ENCODE data around the gene ZNF358.

ZNF358 gene

GRCh38 chr19:7520131-7521051, 4.5 kb downstream of the ZNF358 start:
- no peak overlapping the region for H3K4me3 ChIP-seq (ENCODE audit: low read length)
- TF ChIP-seq CTCF (conservative IDR thresholded peaks at IDR 0.05; ENCODE audit: low read depth, low read length), result no peak

GRCh38 chr19:7521551-7522071, 5.7 kb downstream of the ZNF358 start:
- peak overlapping the region; percentile 76 for H3K4me3 ChIP-seq (ENCODE audit: low read length)
- no peak for TF ChIP-seq CTCF (conservative IDR thresholded peaks at IDR 0.05; ENCODE audit: low read depth, low read length)
- DNase-seq (ENCODE audit: low read depth), result no peak

More at GRCh38 chr19:7520131-7521051, 4.5 kb downstream of the ZNF358 start:
- DNase-seq (ENCODE audit: low read depth), result no peak

GRCh38 chr19:7522072-7522922, 6.4 kb downstream of the ZNF358 start, which contains the start of gene MCOLN1:
MCOLN1 (plus strand) TSS chr19:7522624; CDS start chr19:7522751, 127 bp downstream.
- no peak for TF ChIP-seq CTCF (conservative IDR thresholded peaks at IDR 0.05; ENCODE audit: low read depth, low read length)
- peak; percentile 76 for DNase-seq (ENCODE audit: low read depth)
- H3K4me3 ChIP-seq (ENCODE audit: low read length), result peak within 1 kb of the TSS; percentile 76

GRCh38 chr19:7522923-7523667, 7.2 kb downstream of the ZNF358 start:
- DNase-seq (ENCODE audit: low read depth), result no peak
- TF ChIP-seq CTCF (conservative IDR thresholded peaks at IDR 0.05; ENCODE audit: low read depth, low read length), result no peak
- peak overlapping the region; percentile 76 for H3K4me3 ChIP-seq (ENCODE audit: low read length)

- no peak for DNase-seq (ENCODE audit: low read depth)
- no peak overlapping the region for H3K4me3 ChIP-seq (ENCODE audit: low read length)
- TF ChIP-seq CTCF (conservative IDR thresholded peaks at IDR 0.05; ENCODE audit: low read depth, low read length), result no peak
Measured at GRCh38 chr19:7524523-7524922, 8.6 kb downstream of the ZNF358 start.

- H3K4me3 ChIP-seq (ENCODE audit: low read length), result no peak overlapping the region
- no peak for TF ChIP-seq CTCF (conservative IDR thresholded peaks at IDR 0.05; ENCODE audit: low read depth, low read length)
- no peak for DNase-seq (ENCODE audit: low read depth)
Measured at GRCh38 chr19:7524992-7525739, 9.3 kb downstream of the ZNF358 start.

All from retinal pigment epithelial cell (primary cell).